GM13976 (cell line): ENCODE results near the gene TMEM11.
"Not testable (repeated sequence)": the region's sequence is repeated elsewhere in the genome, so short reads cannot be mapped to it uniquely, and the experiment has no call there.

Source experiments
- DNase-seq: peaks from one replicate; pipeline ENCODE4 v3.0.0; 2012; ENCODE audit warnings: low spot score
- CTCF ChIP-seq: IDR thresholded peaks from 2 replicates; pipeline ENCODE4 v1.5.1; 2012; ENCODE audit warnings: borderline replicate concordance, mild to moderate bottlenecking; ENCODE audit not compliant: insufficient read depth; ENCODE audit errors: extremely low read depth, missing control alignments, control extremely low read depth
- in situ Hi-C: fragments of 300-500 bp; cut with MboI; formaldehyde crosslinking; loops from one replicate; pipeline ENCODE4 v1.12.0; 2022; ENCODE audit warnings: low sequenced_read_pairs, mixed read lengths, inconsistent platforms; ENCODE audit not compliant: unreplicated experiment

Gene TMEM11

GRCh38 chr17:21196126-21196525 is 17.8 kb downstream of the TMEM11 start:
- no peak for DNase-seq
- TF ChIP-seq CTCF, result no peak
- in situ Hi-C loops, result no loop called here

- TF ChIP-seq CTCF, result no peak
- in situ Hi-C loops, result no loop called here
- no peak for DNase-seq
These were observed 19.3 kb downstream of the TMEM11 start for GRCh38 chr17:21194703-21195102.

- in situ Hi-C loops, result no loop called here
- DNase-seq, result no peak
- TF ChIP-seq CTCF, result no peak
These were observed 19.7 kb downstream of the TMEM11 start for GRCh38 chr17:21194226-21194625.

GRCh38 chr17:21193031-21193430 is 20.9 kb downstream of the TMEM11 start:
- TF ChIP-seq CTCF, result no peak
- in situ Hi-C loops, result no loop called here
- no peak for DNase-seq

- DNase-seq, in situ Hi-C loops: not testable (repeated sequence)
These were observed 21.5 kb downstream of the TMEM11 start for GRCh38 chr17:21192414-21192813.

GRCh38 chr17:21191698-21192097 is 22.3 kb downstream of the TMEM11 start:
- no peak for DNase-seq
- no peak for TF ChIP-seq CTCF
- in situ Hi-C loops, result no loop called here

GRCh38 chr17:21190078-21190477 is 23.9 kb downstream of the TMEM11 start:
- in situ Hi-C loops, result no loop called here
- DNase-seq, result no peak
- no peak for TF ChIP-seq CTCF
